ENCODE measurements around the gene TNFRSF9.

GRCh38 chr1:7964476-7964875 is 23.8 kb upstream of the TNFRSF9 start:
- no peak for TF ChIP-seq CTCF (IDR thresholded peaks at IDR 0.05)
- TF ChIP-seq POLR2A (IDR thresholded peaks at IDR 0.05; ENCODE audit: low read depth) = no peak
